Measurements from ENCODE around the gene SCAMP1.

SCAMP1 gene, protein sequence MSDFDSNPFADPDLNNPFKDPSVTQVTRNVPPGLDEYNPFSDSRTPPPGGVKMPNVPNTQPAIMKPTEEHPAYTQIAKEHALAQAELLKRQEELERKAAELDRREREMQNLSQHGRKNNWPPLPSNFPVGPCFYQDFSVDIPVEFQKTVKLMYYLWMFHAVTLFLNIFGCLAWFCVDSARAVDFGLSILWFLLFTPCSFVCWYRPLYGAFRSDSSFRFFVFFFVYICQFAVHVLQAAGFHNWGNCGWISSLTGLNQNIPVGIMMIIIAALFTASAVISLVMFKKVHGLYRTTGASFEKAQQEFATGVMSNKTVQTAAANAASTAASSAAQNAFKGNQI

DNA sequence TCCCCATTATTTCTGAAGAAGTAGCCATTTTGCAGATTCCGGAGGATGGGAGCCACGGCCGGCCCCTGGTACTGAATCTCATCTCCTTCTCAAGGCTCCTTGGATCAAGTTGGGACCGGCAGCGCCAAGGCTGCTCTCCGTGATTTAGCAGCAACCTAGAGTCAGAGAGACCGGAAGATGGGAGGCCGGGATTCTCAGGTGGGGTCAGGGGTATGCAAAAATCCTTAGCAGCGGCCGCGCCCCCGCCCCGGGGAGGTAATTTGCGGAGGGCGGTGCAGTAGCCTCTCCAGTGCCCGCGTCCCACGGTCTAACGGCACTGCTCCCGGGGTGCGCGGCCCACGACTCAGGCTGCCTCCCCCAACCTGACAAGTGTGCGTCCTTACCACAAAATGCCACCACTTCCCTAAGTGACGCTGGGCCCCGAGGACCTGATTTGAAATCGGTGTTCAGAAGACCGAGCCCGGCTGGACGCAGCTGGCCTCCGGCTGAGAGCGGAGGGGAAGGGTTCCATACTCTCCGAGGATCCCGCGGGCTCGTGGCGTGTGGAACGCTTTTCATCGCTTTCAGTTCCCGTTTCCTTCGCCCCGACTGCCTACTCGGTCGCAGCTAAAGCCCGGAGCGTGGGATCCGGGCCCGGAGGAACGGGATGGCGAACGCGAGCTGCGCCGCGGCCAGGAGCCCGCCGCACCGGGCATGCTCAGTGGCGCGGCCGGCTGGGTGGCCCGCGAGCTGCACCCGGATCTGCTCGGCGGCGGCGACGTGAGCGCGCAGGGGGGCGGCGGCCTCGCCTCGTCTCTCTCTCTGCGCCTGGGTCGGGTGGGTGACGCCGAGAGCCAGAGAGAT lies at the start of gene SCAMP1:
Gene SCAMP1, plus strand, starts transcription at position 787 of the 843 bp plus-strand sequence. Its CDS starts 55 bp downstream, at position 842.
- ChIA-PET CTCF (interaction anchor here (1.0 to 2.1 kb wide), 9 partner anchors 9 to 218 kb away, joined by 3 to 14 read pairs (median 4); partner anchors contain the start of gene AP3B1), POLR2A (interaction anchor here (0.9 to 2.1 kb wide), 4 partner anchors 46 to 1273 kb away, joined by 3 to 15 read pairs (median 7); partner anchors contain the start of gene AP3B1)
- TF ChIP-seq, protein P1, sequence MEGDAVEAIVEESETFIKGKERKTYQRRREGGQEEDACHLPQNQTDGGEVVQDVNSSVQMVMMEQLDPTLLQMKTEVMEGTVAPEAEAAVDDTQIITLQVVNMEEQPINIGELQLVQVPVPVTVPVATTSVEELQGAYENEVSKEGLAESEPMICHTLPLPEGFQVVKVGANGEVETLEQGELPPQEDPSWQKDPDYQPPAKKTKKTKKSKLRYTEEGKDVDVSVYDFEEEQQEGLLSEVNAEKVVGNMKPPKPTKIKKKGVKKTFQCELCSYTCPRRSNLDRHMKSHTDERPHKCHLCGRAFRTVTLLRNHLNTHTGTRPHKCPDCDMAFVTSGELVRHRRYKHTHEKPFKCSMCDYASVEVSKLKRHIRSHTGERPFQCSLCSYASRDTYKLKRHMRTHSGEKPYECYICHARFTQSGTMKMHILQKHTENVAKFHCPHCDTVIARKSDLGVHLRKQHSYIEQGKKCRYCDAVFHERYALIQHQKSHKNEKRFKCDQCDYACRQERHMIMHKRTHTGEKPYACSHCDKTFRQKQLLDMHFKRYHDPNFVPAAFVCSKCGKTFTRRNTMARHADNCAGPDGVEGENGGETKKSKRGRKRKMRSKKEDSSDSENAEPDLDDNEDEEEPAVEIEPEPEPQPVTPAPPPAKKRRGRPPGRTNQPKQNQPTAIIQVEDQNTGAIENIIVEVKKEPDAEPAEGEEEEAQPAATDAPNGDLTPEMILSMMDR (IDR thresholded peaks at IDR 0.05; ENCODE audit: control extremely low read depth, extremely low read depth, low read depth, missing control alignments): peak; percentile 22
- DNase-seq (ENCODE audit: extremely low spot score): peak; percentile 95

DNA sequence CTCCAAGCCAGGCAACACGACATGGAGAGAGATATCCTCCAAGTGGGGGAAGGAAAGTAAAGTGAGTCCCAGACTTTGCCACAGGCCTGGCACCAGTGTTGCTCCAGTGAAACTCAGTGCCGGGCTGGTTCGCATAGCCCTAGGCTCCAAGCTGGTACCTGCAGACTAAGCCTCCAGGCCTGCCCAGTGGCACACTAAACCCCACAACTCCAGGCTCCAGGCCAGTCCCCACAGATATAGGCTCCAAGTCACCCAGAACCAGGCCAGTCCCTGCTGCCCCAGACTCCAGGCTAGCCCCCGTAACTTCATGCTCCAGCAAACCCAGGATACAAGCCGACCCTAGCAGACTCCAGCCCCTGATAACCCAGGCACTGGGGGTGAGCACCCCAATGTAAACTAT lies 42.9 kb upstream of the SCAMP1 start:
- CTCF ChIA-PET: no interaction called here
- TF ChIP-seq, protein P1 (IDR thresholded peaks at IDR 0.05; ENCODE audit: control extremely low read depth, extremely low read depth, low read depth, missing control alignments): no peak
- POLR2A ChIA-PET: no interaction called here

DNA sequence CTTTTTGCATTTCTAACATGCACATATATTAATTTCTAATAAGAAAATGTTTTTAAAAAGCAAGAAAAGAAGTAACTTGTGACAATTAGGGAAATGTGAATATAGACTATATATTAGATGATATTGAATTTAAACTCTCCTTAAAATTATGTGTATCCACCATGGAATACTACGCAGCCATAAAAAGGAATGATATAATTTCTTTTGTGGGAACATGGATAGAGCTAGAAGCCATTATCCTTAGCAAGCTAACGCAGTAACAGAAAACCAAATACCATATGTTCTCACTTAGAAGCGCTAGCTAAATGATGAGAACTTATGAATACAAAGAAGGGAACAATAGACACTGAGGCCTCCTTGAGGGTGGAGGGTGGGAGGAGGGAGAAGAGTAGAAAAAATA lies 42.1 kb upstream of the SCAMP1 start:
- DNase-seq (ENCODE audit: extremely low spot score): no peak
- CTCF ChIA-PET: interaction anchor here (0.7 to 1.2 kb wide), 2 partner anchors 10 to 14 kb away, joined by 3 read pairs; no protein-coding TSS in a partner anchor
- TF ChIP-seq, protein P1 (IDR thresholded peaks at IDR 0.05; ENCODE audit: control extremely low read depth, extremely low read depth, low read depth, missing control alignments): no peak

More for the DNA sequence above, 42.9 kb upstream of the SCAMP1 start:
- DNase-seq (ENCODE audit: extremely low spot score): no peak

DNA sequence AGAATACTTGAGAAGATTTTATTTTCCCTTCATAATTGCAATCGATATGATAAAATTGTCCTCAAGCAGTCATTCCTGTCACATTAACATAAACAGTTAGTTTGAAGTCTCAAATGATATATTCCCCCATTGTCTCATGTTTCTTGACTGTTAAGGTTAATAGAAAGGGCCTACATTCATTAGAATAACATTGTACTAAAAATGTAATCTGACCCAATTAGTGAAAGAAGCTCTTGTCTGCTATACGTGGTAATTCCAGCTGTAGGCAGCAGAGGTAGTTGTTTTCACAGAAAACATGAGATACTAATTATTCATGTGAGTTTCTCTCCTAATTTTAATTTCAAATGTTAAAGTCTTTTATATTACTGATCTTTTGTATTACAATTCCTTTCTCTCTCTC lies 40.0 kb upstream of the SCAMP1 start:
- POLR2A ChIA-PET: no interaction called here
- peak; percentile 31 for DNase-seq (ENCODE audit: extremely low spot score)
- TF ChIP-seq, protein P1 (IDR thresholded peaks at IDR 0.05; ENCODE audit: control extremely low read depth, extremely low read depth, low read depth, missing control alignments): peak; percentile 57
- CTCF ChIA-PET: interaction anchor here (1.0 to 2.8 kb wide), 8 partner anchors 11 to 273 kb away, joined by 3 to 8 read pairs (median 4); no protein-coding TSS in a partner anchor

More for the DNA sequence above, 42.1 kb upstream of the SCAMP1 start:
- POLR2A ChIA-PET: no interaction called here

DNA sequence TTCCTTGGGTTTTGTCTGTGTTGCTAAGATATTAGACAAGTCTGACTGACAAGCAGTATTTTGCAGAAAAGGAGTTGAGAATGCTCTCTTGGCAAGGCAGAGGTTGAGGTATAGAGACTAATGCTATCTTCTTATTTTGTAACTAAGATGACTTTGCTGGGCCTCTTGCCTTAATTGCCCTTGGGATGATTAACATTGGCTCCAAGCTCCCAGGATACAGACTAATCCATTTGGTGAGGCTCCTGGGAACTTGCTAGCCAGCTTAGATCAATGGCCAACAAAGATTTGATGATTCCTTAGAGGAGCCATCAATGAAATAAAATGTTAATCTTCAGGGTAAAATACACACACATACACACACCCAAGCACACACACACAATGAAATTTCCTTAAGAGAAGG lies 37.2 kb upstream of the SCAMP1 start:
- CTCF ChIA-PET: no interaction called here
- TF ChIP-seq, protein P1 (IDR thresholded peaks at IDR 0.05; ENCODE audit: control extremely low read depth, extremely low read depth, low read depth, missing control alignments): no peak
- POLR2A ChIA-PET: no interaction called here
- no peak for DNase-seq (ENCODE audit: extremely low spot score)

DNA sequence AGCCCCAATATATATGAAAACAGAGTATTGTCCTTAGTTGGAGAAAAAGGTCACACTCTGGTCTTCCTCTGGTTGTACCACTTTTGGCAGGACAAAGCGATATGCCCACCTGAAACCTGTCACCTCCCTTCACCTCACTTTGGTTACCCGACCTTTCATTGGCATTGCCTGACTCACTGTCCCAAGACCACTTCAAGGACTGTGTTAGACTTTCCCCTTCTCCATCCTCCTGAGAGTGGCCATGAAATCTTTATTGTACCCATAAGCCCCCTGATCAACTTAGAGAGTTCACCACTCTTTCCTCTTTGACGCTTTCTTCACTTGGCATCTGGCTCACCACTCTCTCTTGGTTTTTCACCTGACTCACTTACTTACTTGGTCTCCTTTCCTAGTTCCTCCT lies 33.5 kb upstream of the SCAMP1 start:
- ChIA-PET CTCF (no interaction called here), POLR2A (no interaction called here)

More for the DNA sequence above, 33.5 kb upstream of the SCAMP1 start:
- no peak for DNase-seq (ENCODE audit: extremely low spot score)
- TF ChIP-seq, protein P1 (IDR thresholded peaks at IDR 0.05; ENCODE audit: control extremely low read depth, extremely low read depth, low read depth, missing control alignments): no peak

Measured in GM10248 (cell line).